GM12872 (cell line): ENCODE data around the gene MICU1.

ENCODE experiments used
- CTCF ChIP-seq: IDR thresholded peaks from 3 replicates; pipeline ENCODE4 v1.5.1; 2011; ENCODE audit warnings: low read depth, mild to moderate bottlenecking, low read length, moderate library complexity; ENCODE audit not compliant: insufficient read depth

Gene MICU1

GRCh38 chr10:72367301-72367960 is 258.4 kb downstream of the MICU1 start:
- no peak for TF ChIP-seq CTCF

GRCh38 chr10:72365106-72365895 is 260.6 kb downstream of the MICU1 start:
- TF ChIP-seq CTCF: no peak

GRCh38 chr10:72364239-72364777 is 261.6 kb downstream of the MICU1 start:
- TF ChIP-seq CTCF: peak; percentile 98

- TF ChIP-seq CTCF: no peak
Observed at GRCh38 chr10:72356987-72357386, 268.9 kb downstream of the MICU1 start.

- no peak for TF ChIP-seq CTCF
Observed at GRCh38 chr10:72356115-72356514, 269.8 kb downstream of the MICU1 start.

GRCh38 chr10:72355214-72355555 is 270.7 kb downstream of the MICU1 start:
- no peak for TF ChIP-seq CTCF

GRCh38 chr10:72354356-72355213 is 271.3 kb downstream of the MICU1 start, which contains the start of gene DNAJB12:
Gene DNAJB12, minus strand, starts transcription at chr10:72354919. Its CDS starts 22 bp downstream, at chr10:72354897.
- no peak for TF ChIP-seq CTCF
